Stimulated activated CD4-positive, alpha-beta T cell treated with anti-CD3 and anti-CD28 coated beads, Interleukin-12 subunit alpha, Interleukin-12 subunit beta, amount 100 ng/mL, for 48 hours (primary cell): Measurements from ENCODE around the gene SLCO2B1.

Experiments used
- DNase-seq, 3 donors: peaks; one replicate each; pipeline ENCODE4 v3.0.0-alpha.2; 2020; ENCODE audit warnings: low read depth in 2 of 3, low spot score in 1 of 3

Gene SLCO2B1

GRCh38 chr11:75144716-75145014 lies 6.2 kb upstream of the SLCO2B1 start:
- no peak for DNase-seq

- no peak for DNase-seq
These were observed 5.5 kb upstream of the SLCO2B1 start for GRCh38 chr11:75145196-75145971.

- no peak for DNase-seq
These were observed 4.9 kb upstream of the SLCO2B1 start for GRCh38 chr11:75145972-75146519.

- no peak for DNase-seq
These were observed 4.2 kb upstream of the SLCO2B1 start for GRCh38 chr11:75146711-75147110.

GRCh38 chr11:75147191-75147874 lies 3.6 kb upstream of the SLCO2B1 start:
- DNase-seq: no peak

GRCh38 chr11:75147875-75148263 lies 3.0 kb upstream of the SLCO2B1 start:
- no peak for DNase-seq

- DNase-seq: no peak
These were observed 2.4 kb upstream of the SLCO2B1 start for GRCh38 chr11:75148436-75148983.

- no peak for DNase-seq
These were observed 991 bp upstream of the SLCO2B1 start for GRCh38 chr11:75149766-75150465.

GRCh38 chr11:75151346-75152047 lies 590 bp downstream of the SLCO2B1 start:
- no peak for DNase-seq

GRCh38 chr11:75152090-75152489 lies 1.2 kb downstream of the SLCO2B1 start:
- DNase-seq: no peak

GRCh38 chr11:75152651-75153427 lies 1.9 kb downstream of the SLCO2B1 start:
- no peak for DNase-seq

GRCh38 chr11:75154646-75155569 lies 4.0 kb downstream of the SLCO2B1 start:
- no peak for DNase-seq

GRCh38 chr11:75155570-75156422 lies 4.9 kb downstream of the SLCO2B1 start:
- no peak for DNase-seq

- DNase-seq: no peak
These were observed 7.3 kb downstream of the SLCO2B1 start for GRCh38 chr11:75158241-75158640.

GRCh38 chr11:75158696-75159150 lies 7.8 kb downstream of the SLCO2B1 start:
- no peak for DNase-seq

- DNase-seq: no peak
These were observed 8.4 kb downstream of the SLCO2B1 start for GRCh38 chr11:75159151-75159953.

GRCh38 chr11:75160220-75160757 lies 9.4 kb downstream of the SLCO2B1 start:
- DNase-seq: no peak
